Right renal cortex interstitium (tissue), 3 donors: ENCODE measurements around the gene FBXL7. TPM values are rescaled to one million over a fixed set of nuclear protein-coding genes. Genes with fewer than 3 reads are reported as not detected.
"Not testable (repeated sequence)": the region's sequence is repeated elsewhere in the genome, so short reads cannot be mapped to it uniquely, and the experiment has no call there.

Experiments used
- DNase-seq, 3 donors: peaks; one replicate each; pipeline ENCODE4 v3.0.0-alpha.2; 2013; ENCODE audit warnings: low read depth in 3 of 3, low spot score in 2 of 3
- polyA plus RNA-seq, 3 donors: library from polyadenylated mRNA; unstranded; fragments of 120-200 nt; gene quantifications; one replicate each; pipeline ENCODE4 v1.2.1, GENCODE V29; 2013; ENCODE audit not compliant: insufficient read length in 3 of 3

Gene FBXL7
- polyA plus RNA-seq, 3 donors: 23.9 to 28.7 (median 24.8) TPM

DNA sequence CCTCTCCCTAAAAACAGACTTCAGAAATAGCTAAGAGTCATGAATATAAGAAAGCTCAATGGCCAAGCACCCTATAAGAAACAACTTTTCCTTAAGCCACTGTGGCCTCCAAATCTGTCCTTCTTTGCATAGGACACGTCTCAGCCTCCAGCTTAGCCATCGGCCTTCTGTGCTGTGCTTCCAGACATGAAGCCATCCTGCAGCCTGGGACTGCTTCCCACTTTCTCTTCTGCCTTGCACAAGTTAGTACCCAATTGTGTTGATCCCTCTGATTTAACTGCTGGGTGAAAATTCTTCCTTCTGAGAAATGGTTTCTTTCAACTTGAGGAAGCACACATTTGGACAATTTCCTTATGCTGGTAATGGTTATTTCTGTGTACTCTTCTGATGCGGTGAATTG, 344.9 kb downstream of the FBXL7 start:
- no peak for DNase-seq

DNA sequence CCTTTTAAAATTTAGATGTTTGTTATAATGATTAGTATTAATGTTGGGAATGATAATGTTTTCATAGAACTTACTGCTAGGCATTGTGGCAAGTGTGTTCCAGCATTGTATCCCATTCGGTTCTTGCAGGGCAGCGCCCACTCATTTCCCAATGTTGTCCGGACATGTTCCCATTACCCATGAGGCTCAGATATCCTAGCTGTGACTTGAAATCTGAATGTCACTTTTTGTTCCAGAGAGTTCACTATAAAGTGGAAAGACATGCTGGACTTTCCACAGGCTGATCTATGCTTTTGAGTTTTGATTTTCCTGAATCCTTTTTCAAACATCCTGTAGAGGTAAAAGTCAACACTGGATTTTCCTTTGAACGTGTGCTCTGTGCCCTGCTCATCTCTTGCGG, 350.6 kb downstream of the FBXL7 start:
- DNase-seq: no peak

GRCh38 chr5:15850939-15851341, 351.0 kb downstream of the FBXL7 start:
- no peak for DNase-seq

DNA sequence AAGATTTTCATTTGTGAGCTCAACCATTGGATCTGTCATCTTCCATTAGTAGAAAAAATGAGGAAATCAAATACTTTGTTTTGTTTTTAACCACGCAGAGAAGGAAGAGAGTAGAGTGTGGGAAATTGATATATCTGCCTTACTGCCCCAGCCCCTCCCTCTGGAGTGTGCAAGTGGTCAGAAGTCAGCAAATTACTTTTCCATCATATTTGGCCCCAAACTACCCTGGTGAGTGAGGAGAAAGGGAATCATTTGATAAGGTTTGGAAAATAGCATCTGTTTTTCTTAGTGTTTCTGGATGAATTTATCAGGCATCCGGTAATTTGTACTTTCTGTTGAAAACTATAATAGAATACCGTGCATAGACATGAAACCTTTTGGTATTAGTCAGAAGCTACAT, 352.2 kb downstream of the FBXL7 start:
- no peak for DNase-seq

GRCh38 chr5:15852949-15853348, 353.0 kb downstream of the FBXL7 start:
- DNase-seq: no peak

DNA sequence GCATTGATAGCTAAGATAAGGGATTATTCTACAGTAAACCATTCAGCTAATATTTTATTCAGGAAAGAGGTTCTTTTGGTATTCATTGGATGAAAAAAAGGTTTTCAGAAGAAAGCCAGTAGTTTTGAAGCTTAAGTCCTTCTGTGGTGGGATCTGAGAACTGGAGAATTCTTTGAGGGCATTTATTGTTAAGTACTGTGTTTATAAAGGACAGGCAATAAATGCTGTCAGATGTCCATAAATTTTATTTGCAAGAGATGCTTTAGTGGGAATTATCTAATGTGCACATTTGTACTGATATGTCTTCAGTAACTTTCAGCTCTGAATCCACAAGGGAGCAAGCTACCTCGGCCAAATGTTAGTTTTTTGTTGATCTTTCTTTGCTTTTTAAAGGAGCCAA, 358.3 kb downstream of the FBXL7 start:
- no peak for DNase-seq

GRCh38 chr5:15864536-15865215, 364.7 kb downstream of the FBXL7 start:
- no peak for DNase-seq

DNA sequence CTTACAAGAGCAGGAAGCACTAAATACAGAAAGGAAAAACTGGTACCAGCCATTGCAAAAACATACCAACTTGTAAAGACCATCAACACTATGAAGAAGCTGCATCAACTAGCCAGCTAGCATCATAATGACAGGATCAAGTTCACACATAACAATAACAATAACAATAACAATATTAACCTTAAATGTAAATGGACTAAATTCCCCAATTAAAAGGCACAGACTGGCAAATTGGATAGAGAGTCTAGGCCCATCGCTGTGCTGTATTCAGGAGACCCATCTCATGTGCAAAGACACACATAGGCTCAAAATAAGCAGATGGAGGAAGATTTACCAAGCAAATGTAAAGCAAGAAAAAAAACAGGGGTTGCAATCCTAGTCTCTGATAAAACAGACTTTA, 372.3 kb downstream of the FBXL7 start:
- DNase-seq: not testable (repeated sequence)

DNA sequence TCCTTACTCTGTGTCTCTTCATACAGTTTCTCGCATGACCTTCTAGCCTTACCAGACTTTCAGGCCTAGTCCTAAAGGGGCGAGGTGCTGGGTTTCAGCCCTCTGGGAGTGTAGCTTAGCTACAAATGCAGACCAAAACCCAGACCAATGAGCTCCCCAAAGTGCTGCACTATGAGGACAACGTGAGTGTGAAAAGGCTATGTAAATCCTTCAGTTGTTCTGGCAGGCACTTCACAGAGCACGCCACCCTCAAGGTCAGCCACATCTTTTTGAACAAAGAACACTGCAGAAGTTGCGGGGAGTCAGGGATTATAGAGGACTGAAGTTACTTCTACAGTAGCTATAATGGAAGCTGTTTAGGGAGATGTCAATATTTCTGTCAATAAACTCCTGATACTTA, 377.9 kb downstream of the FBXL7 start:
- DNase-seq: no peak

- no peak for DNase-seq
Measured at GRCh38 chr5:15880201-15880600, 380.2 kb downstream of the FBXL7 start.

DNA sequence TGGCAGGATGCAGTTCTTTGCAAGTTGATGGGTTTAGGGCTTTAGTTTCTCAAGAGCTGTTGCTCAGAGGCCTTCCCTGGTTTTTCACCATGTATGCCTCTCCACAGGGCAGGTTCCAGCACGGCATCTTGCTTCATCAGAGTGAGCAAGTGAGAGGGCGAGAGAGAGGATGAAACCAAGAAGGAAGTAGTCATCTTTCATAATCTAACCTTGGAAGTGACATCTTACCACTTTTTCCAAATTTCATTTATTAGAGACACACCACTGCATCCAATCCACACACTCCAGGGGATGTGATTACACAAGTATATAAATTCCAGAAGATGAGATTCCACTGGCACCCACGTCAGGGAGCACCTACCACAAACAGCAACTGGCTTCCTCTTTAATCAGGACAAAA, 385.2 kb downstream of the FBXL7 start:
- no peak for DNase-seq

GRCh38 chr5:15886156-15886555, 386.2 kb downstream of the FBXL7 start:
- DNase-seq: no peak

GRCh38 chr5:15887093-15887492, 387.1 kb downstream of the FBXL7 start:
- no peak for DNase-seq

DNA sequence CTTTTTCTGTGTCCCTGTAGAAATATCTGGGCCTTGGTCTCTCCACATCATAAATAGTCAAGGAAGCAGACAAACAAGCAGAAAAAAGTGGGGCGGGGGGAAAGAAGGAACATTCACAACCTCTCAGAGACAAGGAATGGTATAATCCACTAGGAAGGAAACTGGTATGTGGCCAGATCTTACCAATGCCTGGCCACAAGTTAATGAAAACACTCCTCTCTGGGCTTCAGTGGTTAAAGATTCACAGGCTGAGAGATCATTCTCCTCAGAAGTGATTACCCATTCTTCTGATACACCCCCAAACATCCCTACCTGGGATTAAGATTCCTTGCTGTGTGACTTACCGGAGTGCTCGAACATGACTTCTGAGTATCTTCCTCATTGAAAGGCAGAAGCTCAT, 389.0 kb downstream of the FBXL7 start:
- DNase-seq: no peak

GRCh38 chr5:15893866-15894265, 393.9 kb downstream of the FBXL7 start:
- DNase-seq: no peak

- DNase-seq: no peak
Measured at GRCh38 chr5:15897656-15898055, 397.7 kb downstream of the FBXL7 start.

- DNase-seq: no peak
Measured at GRCh38 chr5:15898641-15899040, 398.7 kb downstream of the FBXL7 start.

GRCh38 chr5:15899481-15899880, 399.5 kb downstream of the FBXL7 start:
- DNase-seq: no peak

DNA sequence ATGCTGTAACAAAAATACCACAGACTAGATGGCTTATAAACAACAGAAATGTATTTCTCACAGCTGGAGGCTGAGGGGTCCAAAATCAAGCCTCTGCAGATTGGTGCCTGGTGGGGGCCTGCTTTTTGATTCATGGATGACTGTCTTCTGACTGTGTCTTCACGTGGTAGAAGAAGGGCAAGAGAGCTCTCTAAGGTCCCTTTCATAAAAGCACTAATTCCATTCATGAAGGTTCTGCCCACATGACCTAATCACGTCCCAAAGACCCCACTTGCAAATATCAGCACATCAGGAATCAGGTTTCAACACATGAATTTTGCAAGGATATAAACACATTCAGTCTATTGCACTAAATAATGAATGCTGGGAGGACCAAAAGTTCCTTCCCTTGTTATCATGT, 401.2 kb downstream of the FBXL7 start:
- DNase-seq: no peak

GRCh38 chr5:15902066-15902465, 402.1 kb downstream of the FBXL7 start:
- DNase-seq: no peak

GRCh38 chr5:15904899-15905830, 405.2 kb downstream of the FBXL7 start:
- no peak for DNase-seq

DNA sequence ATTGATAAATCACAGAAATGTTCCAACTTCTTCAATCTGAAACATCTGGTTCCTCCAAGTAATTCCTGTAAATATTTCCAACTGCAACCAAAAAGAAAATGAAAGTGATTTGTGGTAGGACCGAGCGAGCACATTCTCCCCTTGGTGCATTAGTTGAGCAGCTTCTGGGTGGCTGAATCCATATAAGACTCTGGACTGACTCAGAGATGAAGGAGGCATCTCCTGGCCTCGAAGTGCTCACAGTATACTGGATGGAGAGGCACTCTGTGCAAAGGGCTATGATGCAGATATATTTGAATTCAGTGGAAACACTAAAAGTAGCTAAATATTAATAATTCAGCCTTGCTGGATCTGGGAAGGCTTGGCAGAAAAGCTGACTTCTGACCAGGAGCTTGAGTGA, 414.7 kb downstream of the FBXL7 start:
- DNase-seq: no peak
